Left forelimb (tissue), 1 donor: ENCODE measurements around the gene AMFR.

Experiments
- DNase-seq: peaks from one replicate; pipeline ENCODE4 v3.0.0-alpha.2; 2018; ENCODE audit warnings: low spot score

AMFR gene

GRCh38 chr16:56347166-56347565, 78.2 kb downstream of the AMFR start:
- DNase-seq = no peak

DNA sequence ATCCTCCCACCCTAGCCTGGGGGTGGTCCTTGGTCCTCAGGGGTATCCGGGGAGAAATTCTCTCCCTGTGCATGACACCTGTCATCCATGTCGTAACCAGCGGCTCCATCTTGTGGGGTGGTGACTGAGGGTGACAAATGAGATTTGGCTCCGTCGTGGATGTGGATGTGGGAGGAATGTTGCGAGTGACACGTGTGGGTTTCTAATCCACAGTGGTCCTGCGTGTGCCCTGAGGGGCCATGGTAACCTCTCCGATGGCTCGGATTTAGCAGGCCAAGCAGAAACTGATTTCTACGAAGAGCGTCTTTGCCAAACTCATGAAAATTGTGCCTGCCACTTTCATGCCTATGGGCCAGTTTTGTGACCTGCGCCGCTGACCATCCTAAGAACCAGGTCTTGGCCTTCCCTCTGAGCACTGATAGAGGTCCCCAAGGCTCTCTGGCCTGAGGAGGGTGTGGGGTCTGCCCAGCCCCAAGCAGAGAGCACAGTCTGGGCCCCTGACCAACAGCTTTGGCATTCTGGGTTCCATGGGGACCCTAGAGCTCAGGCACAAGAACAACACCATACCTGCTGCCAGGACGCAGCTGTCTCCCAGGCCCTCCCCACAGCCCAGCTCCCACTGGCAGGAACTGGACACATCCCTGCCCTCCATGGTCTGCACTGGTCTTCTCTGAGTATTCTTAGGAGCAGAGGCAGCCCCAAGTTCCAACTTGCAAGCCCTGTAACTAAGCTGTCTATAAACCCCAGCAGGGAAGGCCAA, 79.0 kb downstream of the AMFR start:
- no peak for DNase-seq

- DNase-seq = no peak
These were observed 79.8 kb downstream of the AMFR start for GRCh38 chr16:56345406-56346050.

GRCh38 chr16:56344518-56345405, 80.6 kb downstream of the AMFR start:
- DNase-seq = no peak

DNA sequence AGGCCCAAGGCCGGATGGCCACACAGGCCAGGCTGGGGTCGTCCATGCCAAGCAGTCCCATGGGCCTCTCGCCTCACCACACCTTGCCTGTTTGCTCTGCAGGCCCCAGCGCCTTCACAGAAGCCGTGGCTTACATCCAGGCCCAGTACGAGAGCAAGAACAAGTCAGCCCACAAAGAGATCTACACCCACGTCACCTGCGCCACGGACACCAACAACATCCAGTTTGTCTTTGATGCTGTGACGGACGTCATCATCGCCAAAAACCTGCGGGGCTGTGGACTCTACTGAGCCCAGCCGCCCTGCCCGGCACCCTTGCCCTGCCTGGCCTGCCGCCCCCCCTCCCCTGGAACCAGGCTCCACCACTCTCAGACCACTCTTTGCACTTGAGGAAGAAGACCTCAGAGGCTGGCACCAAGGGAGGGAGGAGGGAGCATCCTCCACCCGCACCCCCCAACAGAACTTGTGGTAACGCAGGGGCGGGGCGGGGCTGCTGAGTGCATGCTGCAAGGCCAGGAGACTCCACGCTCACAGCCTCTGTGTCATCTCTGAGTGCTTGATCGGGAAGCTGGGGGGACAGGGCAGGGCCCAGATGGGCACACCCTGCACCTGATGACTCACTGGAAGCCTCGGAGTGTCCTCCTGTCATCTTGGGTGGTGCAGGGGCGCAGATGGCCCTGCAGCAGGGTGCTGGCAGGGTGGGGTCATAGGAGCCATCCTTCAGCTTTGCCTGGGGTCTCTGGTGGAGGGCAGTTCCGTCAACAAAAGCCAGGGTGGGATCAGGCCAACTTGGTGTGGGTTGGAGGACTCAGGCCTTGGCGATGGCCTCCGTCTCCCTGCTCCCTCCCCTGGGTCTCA, 81.5 kb downstream of the AMFR start:
- no peak for DNase-seq

GRCh38 chr16:56341656-56342399, 83.5 kb downstream of the AMFR start:
- DNase-seq = no peak

DNA sequence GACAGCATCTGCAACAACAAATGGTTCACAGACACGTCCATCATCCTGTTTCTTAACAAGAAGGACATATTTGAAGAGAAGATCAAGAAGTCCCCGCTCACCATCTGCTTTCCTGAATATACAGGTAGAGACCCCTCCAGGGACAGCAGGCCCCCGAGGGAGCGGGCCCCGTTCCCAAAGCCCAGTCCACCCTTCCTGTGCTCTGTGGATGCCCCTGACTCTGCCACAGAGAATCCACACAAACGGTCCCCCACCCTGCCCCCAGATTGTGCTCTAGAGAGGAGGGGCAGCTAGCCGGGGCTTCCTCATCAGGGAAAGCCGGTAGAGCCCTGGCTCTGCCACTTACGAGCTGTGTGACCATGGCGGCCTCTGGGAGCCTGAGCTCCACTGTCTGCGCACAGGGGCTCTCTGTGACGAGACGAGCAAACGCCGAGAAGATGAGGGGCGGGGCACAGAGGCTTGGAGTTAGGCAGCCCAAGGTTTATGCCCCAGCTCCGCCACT, 84.4 kb downstream of the AMFR start:
- DNase-seq = no peak

- DNase-seq = no peak
These were observed 84.9 kb downstream of the AMFR start for GRCh38 chr16:56340416-56340815.

DNA sequence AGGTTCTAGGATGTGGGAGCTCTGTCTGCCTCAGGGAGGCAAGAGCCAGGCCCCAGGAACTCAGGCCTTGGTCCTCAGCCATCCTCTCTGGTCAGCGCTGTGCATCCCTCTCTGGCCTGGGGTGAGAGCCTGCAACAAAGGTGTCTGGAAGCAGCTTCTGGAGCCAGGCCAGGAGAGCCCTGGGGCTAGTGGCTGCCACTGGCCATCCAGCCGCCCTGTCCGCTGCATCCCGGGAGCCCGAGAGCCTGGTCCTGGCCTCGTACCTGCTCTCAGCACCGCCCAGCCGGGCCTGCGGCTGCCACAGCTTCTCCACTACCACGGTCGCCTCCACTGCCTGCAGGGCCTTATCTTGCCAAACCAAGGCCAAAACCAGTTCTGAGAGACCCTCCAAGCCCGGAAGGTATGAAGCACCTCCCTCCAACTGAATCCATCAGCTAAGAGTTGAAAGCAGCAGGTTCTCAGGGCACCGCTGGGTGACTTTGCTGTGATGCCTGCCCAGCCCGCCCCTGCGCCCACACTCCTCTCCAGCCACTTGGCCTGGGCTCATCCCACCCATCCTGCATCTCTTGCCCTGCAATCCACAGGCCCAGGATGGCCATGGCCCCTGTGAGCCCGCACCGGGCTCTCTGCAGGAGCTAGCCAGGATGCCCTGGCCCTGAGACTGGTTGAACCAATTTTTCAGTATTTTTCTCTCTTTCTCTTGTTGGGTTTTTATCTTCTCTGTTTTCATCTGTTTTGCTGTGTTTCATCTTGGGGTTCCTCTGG, 85.7 kb downstream of the AMFR start:
- no peak for DNase-seq

DNA sequence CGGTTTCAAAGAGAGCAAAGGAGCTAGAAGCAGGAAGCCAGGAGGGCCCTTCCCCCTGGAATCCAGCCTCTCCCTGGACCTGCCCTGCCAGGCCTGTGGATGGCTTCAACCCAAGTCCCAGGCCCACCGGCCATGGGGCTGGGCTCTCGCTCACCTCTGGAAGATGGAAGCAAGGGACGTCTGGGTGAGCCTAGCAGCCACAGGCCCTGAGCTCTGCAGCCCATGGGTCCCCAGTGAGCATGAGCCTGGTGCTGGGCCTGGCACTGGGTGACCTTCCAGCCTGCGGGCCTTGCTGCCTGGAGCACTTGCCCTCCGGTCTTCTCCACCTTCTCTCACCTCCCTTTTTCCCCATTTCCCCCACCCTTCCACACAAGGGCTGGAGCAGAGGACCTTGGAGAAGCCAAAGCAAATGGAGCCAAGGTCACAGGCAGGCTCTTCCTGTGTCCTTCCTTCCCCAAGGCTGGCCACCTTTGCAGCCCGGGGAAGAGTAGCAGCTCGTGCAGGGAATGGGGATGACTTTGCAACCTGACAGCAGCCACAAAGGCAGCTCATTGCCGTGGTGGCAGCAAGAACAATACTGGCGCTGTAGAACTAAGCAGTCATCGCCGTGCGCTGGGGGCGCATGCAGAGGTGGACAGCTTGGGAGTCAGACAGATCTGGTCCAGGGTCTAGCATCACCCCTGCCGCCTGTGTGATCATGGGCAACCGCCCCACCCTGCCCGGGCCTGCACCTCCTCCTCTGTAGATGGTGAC, 86.6 kb downstream of the AMFR start:
- no peak for DNase-seq

- DNase-seq = no peak
These were observed 87.5 kb downstream of the AMFR start for GRCh38 chr16:56337858-56338325.

DNA sequence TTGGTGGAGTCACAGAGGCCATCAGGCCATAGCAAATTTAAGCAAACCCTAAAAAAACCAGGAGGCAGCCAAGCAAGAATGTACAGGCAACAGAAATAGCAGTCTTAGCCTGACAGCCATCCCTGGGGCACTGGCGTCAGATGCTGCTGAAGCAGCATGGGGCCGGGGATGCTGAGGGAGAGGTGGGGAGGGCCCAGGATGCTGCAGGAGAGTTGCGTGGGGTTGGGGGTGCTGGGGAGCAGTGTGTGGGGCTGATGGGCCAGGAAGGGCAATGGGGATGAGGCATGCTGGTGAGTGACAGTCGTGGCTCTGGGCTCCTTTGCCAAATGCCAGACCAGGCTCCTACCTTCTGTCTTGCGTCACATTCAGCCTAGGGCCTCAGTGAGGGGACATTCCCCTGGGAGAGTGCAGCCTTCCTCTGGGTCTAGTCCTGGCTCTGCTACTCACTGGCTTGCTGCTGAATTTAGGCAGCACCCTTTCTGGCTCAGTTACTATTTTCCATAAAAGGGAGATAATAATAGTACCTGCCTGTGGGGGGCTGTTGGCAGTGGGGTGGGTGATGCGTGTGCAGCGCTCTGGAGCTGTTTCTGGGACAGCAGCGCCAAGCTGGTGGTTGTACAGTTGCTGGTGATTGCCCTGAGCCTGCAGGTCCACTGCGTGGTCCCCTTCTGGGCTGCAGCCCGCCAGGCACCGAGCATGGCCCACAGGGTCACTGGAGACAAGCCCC, 88.1 kb downstream of the AMFR start:
- no peak for DNase-seq

GRCh38 chr16:56336711-56337110, 88.6 kb downstream of the AMFR start:
- DNase-seq = no peak

GRCh38 chr16:56336071-56336688, 89.2 kb downstream of the AMFR start:
- no peak for DNase-seq

DNA sequence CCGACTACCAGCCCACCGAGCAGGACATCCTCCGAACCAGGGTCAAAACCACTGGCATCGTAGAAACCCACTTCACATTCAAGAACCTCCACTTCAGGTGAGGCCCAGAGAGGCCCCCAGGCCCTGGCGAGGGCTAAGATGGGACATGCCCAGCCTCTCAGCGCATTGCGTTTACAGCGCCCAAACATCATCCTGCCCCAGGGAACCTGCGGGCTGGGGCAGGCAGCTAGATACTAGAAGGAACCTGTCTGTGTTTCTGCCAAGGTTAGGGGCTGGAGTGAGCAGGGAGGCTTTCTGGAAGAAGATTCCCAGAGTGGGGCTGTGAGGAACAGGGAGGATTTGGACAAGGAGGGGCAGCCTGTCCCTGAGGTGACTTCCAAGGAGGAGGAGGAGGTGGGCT, 90.6 kb downstream of the AMFR start:
- DNase-seq = no peak

DNA sequence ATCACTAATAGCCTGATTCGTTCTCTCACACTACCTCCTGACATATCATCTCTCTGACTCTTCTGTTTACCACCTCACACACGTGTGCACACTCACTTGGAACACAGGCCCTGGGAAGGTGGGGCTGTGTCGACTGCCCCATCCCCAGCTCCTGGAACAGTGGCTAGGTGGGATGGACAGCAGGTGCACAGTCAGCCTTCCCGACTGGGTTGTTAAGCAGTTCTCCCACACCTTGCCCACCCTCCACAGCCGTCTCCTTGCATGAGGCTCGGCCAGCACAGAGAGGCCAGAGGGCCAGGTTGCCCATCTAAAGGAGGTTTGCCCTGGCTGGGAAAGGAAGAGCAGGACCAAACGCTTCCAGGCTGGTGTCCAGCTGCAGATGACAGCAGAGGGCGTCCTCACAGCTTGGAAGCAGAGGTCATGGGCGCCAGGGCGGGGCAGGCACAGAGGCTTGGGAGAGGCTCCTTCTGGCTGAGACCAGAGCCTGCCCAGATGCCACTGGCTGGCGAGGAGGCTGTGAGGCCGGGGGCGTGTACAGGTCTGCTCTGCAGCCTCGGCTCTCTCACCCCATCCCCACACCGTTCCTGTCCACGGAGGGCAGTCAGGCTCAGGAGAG, 92.8 kb downstream of the AMFR start:
- no peak for DNase-seq

- DNase-seq = no peak
These were observed 93.4 kb downstream of the AMFR start for GRCh38 chr16:56331915-56332314.

GRCh38 chr16:56331399-56331798, 93.9 kb downstream of the AMFR start:
- DNase-seq = no peak
